Keratinocyte (primary cell): ENCODE results near the gene PSD2.

Experiments used
- EZH2 ChIP-seq: IDR thresholded peaks from one replicate; pipeline ENCODE4 v1.6.1; 2012; ENCODE audit warnings: inconsistent platforms, mild to moderate bottlenecking, low read length, moderate library complexity
- TF ChIP-seq, protein P1 (sequence below), 3 experiments: IDR thresholded peaks in 1 of 3; conservative IDR thresholded peaks in 1 of 3; optimal IDR thresholded peaks in 1 of 3; 2 replicates in 2 of 3; 3 replicates in 1 of 3; pipeline versions ENCODE3 to v1.5.1; 2011; ENCODE audit warnings: low read length in 3 of 3, mild to moderate bottlenecking in 3 of 3, moderate library complexity in 2 of 3, control low read depth in 1 of 3, inconsistent platforms in 1 of 3; ENCODE audit not compliant: insufficient read depth in 2 of 3; ENCODE audit errors: extremely low read depth in 1 of 3

DNA sequence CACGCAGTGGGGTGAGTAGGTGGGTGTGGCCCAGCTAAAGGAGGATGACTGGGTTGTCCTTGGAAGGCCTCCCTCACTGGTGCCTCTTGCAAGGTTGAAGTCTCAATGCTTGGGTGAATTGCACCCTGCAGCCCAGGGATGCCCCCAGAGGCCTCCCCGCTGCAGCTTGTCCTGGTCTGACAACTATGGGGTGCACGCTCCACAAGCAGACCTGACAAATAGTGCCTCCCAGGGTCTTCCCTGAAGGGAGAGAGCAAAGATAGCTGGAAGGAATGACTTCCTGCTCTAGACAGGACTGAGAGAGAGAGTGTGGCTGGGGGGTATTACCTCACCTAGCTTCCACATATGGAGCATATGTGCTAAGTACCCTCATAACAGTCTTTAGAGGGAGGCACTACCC lies 1.7 kb downstream of the PSD2 start:
- TF ChIP-seq EZH2 = no peak
- TF ChIP-seq, protein P1, sequence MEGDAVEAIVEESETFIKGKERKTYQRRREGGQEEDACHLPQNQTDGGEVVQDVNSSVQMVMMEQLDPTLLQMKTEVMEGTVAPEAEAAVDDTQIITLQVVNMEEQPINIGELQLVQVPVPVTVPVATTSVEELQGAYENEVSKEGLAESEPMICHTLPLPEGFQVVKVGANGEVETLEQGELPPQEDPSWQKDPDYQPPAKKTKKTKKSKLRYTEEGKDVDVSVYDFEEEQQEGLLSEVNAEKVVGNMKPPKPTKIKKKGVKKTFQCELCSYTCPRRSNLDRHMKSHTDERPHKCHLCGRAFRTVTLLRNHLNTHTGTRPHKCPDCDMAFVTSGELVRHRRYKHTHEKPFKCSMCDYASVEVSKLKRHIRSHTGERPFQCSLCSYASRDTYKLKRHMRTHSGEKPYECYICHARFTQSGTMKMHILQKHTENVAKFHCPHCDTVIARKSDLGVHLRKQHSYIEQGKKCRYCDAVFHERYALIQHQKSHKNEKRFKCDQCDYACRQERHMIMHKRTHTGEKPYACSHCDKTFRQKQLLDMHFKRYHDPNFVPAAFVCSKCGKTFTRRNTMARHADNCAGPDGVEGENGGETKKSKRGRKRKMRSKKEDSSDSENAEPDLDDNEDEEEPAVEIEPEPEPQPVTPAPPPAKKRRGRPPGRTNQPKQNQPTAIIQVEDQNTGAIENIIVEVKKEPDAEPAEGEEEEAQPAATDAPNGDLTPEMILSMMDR (optimal IDR thresholded peaks at IDR 0.05 in 1 of 3, IDR thresholded peaks at IDR 0.05 in 1 of 3, conservative IDR thresholded peaks at IDR 0.05 in 1 of 3; ENCODE audit: extremely low read depth in 1 of 3, insufficient read depth in 2 of 3, low read length in 3 of 3) = no peak
